ENCODE measurements around the gene THRA.

The THRA gene

GRCh38 chr17:40041196-40041595 lies 21.6 kb upstream of the THRA start:
- TF ChIP-seq SIN3A (IDR thresholded peaks at IDR 0.05; ENCODE audit: borderline replicate concordance, insufficient read depth, low read length) (no peak), FOXP2 (optimal IDR thresholded peaks at IDR 0.05; ENCODE audit: borderline replicate concordance, extremely low read depth, extremely low read length, insufficient read depth) (no peak)

GRCh38 chr17:40056379-40057015 lies 6.3 kb upstream of the THRA start:
- no peak for TF ChIP-seq REST (IDR thresholded peaks at IDR 0.05; ENCODE audit: insufficient read depth in 1 of 2, low read depth in 2 of 2, low read length in 2 of 2)
- no peak for TF ChIP-seq SIN3A (IDR thresholded peaks at IDR 0.05; ENCODE audit: borderline replicate concordance, insufficient read depth, low read length)
- TF ChIP-seq FOXP2 (optimal IDR thresholded peaks at IDR 0.05; ENCODE audit: borderline replicate concordance, extremely low read depth, extremely low read length, insufficient read depth): no peak
- no peak for TF ChIP-seq POLR2AphosphoS5 (IDR thresholded peaks at IDR 0.05; ENCODE audit: low read depth, low read length)
- TF ChIP-seq TAF1 (IDR thresholded peaks at IDR 0.05; ENCODE audit: borderline replicate concordance, insufficient read depth, low read length): no peak

- TF ChIP-seq TAF1 (IDR thresholded peaks at IDR 0.05; ENCODE audit: borderline replicate concordance, insufficient read depth, low read length): no peak
- TF ChIP-seq REST (IDR thresholded peaks at IDR 0.05; ENCODE audit: insufficient read depth in 1 of 2, low read depth in 2 of 2, low read length in 2 of 2): no peak
- TF ChIP-seq POLR2AphosphoS5 (IDR thresholded peaks at IDR 0.05; ENCODE audit: low read depth, low read length): no peak
- TF ChIP-seq SIN3A (IDR thresholded peaks at IDR 0.05; ENCODE audit: borderline replicate concordance, insufficient read depth, low read length): no peak
- no peak for TF ChIP-seq FOXP2 (optimal IDR thresholded peaks at IDR 0.05; ENCODE audit: borderline replicate concordance, extremely low read depth, extremely low read length, insufficient read depth)
Measured at GRCh38 chr17:40058186-40058784, 4.5 kb upstream of the THRA start.

GRCh38 chr17:40058865-40059264 lies 3.9 kb upstream of the THRA start:
- no peak for TF ChIP-seq POLR2AphosphoS5 (IDR thresholded peaks at IDR 0.05; ENCODE audit: low read depth, low read length)
- no peak for TF ChIP-seq FOXP2 (optimal IDR thresholded peaks at IDR 0.05; ENCODE audit: borderline replicate concordance, extremely low read depth, extremely low read length, insufficient read depth)
- no peak for TF ChIP-seq TAF1 (IDR thresholded peaks at IDR 0.05; ENCODE audit: borderline replicate concordance, insufficient read depth, low read length)
- no peak for TF ChIP-seq SIN3A (IDR thresholded peaks at IDR 0.05; ENCODE audit: borderline replicate concordance, insufficient read depth, low read length)
- TF ChIP-seq REST (IDR thresholded peaks at IDR 0.05; ENCODE audit: insufficient read depth in 1 of 2, low read depth in 2 of 2, low read length in 2 of 2): no peak

GRCh38 chr17:40059729-40060475 lies 2.9 kb upstream of the THRA start:
- no peak for TF ChIP-seq TAF1 (IDR thresholded peaks at IDR 0.05; ENCODE audit: borderline replicate concordance, insufficient read depth, low read length)
- TF ChIP-seq REST (IDR thresholded peaks at IDR 0.05; ENCODE audit: insufficient read depth in 1 of 2, low read depth in 2 of 2, low read length in 2 of 2): no peak
- no peak for TF ChIP-seq POLR2AphosphoS5 (IDR thresholded peaks at IDR 0.05; ENCODE audit: low read depth, low read length)
- TF ChIP-seq SIN3A (IDR thresholded peaks at IDR 0.05; ENCODE audit: borderline replicate concordance, insufficient read depth, low read length): no peak
- TF ChIP-seq FOXP2 (optimal IDR thresholded peaks at IDR 0.05; ENCODE audit: borderline replicate concordance, extremely low read depth, extremely low read length, insufficient read depth): no peak
